Measurements from ENCODE around the gene TBX15.

Gene TBX15

DNA sequence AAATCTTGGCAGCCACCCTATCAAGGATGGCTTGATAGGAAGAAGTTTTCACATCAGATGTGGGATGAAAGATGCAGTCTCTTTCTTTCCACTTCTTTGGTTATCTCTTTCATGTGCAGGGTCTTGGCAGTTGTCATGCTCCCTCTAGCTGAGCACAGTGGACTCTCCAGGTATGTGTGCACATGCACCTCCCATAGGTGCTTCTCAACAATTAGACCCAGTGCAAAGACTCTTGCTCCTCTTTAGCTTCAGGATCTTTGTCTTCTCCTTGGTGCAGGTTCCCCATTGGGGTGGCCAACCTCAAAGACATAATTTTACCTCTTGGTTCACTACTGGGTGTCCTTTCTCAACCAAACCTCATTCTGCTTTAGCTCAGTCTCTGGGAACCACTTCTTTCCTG lies 80.7 kb downstream of the TBX15 start:
- no peak for ATAC-seq
- TF ChIP-seq RARB (CRISPR knock-in tag; IDR thresholded peaks at IDR 0.05) = no peak
- TF ChIP-seq ZC3H10 (CRISPR knock-in tag; IDR thresholded peaks at IDR 0.05) = no peak
- TF ChIP-seq, protein P1, sequence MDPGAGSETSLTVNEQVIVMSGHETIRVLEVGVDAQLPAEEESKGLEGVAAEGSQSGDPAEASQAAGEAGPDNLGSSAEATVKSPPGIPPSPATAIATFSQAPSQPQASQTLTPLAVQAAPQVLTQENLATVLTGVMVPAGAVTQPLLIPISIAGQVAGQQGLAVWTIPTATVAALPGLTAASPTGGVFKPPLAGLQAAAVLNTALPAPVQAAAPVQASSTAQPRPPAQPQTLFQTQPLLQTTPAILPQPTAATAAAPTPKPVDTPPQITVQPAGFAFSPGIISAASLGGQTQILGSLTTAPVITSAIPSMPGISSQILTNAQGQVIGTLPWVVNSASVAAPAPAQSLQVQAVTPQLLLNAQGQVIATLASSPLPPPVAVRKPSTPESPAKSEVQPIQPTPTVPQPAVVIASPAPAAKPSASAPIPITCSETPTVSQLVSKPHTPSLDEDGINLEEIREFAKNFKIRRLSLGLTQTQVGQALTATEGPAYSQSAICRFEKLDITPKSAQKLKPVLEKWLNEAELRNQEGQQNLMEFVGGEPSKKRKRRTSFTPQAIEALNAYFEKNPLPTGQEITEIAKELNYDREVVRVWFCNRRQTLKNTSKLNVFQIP (CRISPR knock-in tag; IDR thresholded peaks at IDR 0.05; ENCODE audit: borderline replicate concordance, low read depth) = no peak

DNA sequence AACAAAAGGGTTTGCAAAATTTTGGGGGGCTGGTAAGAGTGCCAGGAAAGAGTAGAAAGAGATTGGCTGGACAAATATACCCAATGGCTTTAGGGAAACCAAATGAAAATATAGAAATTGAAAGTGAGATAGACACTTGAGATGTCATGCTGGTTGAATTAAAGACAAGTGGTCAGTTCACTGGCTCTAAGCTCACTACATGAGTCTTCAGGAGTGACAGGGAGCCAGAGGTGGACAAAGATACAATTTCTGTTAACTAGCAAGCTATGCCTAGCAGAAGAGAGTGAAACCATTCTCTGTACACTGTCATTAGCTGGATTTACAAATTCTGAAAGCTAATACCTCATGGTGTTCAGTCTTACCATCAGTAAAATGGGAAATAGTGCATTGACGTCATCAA lies 82.5 kb downstream of the TBX15 start:
- ATAC-seq = no peak
- TF ChIP-seq, protein P2, sequence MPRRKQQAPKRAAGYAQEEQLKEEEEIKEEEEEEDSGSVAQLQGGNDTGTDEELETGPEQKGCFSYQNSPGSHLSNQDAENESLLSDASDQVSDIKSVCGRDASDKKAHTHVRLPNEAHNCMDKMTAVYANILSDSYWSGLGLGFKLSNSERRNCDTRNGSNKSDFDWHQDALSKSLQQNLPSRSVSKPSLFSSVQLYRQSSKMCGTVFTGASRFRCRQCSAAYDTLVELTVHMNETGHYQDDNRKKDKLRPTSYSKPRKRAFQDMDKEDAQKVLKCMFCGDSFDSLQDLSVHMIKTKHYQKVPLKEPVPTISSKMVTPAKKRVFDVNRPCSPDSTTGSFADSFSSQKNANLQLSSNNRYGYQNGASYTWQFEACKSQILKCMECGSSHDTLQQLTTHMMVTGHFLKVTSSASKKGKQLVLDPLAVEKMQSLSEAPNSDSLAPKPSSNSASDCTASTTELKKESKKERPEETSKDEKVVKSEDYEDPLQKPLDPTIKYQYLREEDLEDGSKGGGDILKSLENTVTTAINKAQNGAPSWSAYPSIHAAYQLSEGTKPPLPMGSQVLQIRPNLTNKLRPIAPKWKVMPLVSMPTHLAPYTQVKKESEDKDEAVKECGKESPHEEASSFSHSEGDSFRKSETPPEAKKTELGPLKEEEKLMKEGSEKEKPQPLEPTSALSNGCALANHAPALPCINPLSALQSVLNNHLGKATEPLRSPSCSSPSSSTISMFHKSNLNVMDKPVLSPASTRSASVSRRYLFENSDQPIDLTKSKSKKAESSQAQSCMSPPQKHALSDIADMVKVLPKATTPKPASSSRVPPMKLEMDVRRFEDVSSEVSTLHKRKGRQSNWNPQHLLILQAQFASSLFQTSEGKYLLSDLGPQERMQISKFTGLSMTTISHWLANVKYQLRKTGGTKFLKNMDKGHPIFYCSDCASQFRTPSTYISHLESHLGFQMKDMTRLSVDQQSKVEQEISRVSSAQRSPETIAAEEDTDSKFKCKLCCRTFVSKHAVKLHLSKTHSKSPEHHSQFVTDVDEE (CRISPR knock-in tag; IDR thresholded peaks at IDR 0.05) = no peak
- TF ChIP-seq ZNF8 (CRISPR knock-in tag; IDR thresholded peaks at IDR 0.05) = no peak
- no peak for TF ChIP-seq PPARA (CRISPR knock-in tag; IDR thresholded peaks at IDR 0.05; ENCODE audit: borderline replicate concordance)
- TF ChIP-seq, protein P3, sequence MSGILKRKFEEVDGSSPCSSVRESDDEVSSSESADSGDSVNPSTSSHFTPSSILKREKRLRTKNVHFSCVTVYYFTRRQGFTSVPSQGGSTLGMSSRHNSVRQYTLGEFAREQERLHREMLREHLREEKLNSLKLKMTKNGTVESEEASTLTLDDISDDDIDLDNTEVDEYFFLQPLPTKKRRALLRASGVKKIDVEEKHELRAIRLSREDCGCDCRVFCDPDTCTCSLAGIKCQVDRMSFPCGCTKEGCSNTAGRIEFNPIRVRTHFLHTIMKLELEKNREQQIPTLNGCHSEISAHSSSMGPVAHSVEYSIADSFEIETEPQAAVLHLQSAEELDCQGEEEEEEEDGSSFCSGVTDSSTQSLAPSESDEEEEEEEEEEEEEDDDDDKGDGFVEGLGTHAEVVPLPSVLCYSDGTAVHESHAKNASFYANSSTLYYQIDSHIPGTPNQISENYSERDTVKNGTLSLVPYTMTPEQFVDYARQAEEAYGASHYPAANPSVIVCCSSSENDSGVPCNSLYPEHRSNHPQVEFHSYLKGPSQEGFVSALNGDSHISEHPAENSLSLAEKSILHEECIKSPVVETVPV (CRISPR knock-in tag; IDR thresholded peaks at IDR 0.05) = no peak
- no peak for TF ChIP-seq OSR1 (CRISPR knock-in tag; IDR thresholded peaks at IDR 0.05)
- TF ChIP-seq CSDC2 (CRISPR knock-in tag; IDR thresholded peaks at IDR 0.05) = no peak
- TF ChIP-seq TCF4 (CRISPR knock-in tag; IDR thresholded peaks at IDR 0.05; ENCODE audit: borderline replicate concordance) = no peak
- TF ChIP-seq, protein P1 (CRISPR knock-in tag; IDR thresholded peaks at IDR 0.05; ENCODE audit: borderline replicate concordance, low read depth) = no peak
- TF ChIP-seq ZNF70 (CRISPR knock-in tag; IDR thresholded peaks at IDR 0.05) = no peak
- TF ChIP-seq ZNF565 (CRISPR knock-in tag; conservative IDR thresholded peaks at IDR 0.05; ENCODE audit: low read depth) = no peak
- TF ChIP-seq, protein P4, sequence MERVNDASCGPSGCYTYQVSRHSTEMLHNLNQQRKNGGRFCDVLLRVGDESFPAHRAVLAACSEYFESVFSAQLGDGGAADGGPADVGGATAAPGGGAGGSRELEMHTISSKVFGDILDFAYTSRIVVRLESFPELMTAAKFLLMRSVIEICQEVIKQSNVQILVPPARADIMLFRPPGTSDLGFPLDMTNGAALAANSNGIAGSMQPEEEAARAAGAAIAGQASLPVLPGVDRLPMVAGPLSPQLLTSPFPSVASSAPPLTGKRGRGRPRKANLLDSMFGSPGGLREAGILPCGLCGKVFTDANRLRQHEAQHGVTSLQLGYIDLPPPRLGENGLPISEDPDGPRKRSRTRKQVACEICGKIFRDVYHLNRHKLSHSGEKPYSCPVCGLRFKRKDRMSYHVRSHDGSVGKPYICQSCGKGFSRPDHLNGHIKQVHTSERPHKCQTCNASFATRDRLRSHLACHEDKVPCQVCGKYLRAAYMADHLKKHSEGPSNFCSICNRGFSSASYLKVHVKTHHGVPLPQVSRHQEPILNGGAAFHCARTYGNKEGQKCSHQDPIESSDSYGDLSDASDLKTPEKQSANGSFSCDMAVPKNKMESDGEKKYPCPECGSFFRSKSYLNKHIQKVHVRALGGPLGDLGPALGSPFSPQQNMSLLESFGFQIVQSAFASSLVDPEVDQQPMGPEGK (CRISPR knock-in tag; IDR thresholded peaks at IDR 0.05; ENCODE audit: borderline replicate concordance) = no peak
- TF ChIP-seq ARNTL (CRISPR knock-in tag; IDR thresholded peaks at IDR 0.05; ENCODE audit: borderline replicate concordance, low read depth) = no peak
- no peak for TF ChIP-seq ZFP30 (CRISPR knock-in tag; IDR thresholded peaks at IDR 0.05)
- TF ChIP-seq RARB (CRISPR knock-in tag; IDR thresholded peaks at IDR 0.05) = no peak

DNA sequence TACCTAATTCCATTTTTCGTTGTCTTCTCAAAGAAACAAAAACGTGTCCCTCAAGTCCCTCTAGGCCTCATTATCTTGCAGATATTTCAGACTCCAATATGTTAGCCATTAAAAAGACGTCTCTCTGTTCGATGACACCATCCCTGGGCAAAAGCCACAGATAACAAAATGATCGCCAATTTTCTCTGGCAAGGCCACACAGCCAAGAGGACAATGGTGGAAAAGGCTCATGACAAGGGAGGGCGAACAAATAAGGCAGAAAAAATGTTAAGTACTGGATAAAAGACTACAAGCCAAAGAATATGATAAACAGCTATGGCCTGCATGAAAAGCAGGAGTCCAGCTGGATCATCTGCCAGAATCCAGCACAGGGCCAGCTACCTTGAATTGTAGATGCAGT lies 82.9 kb downstream of the TBX15 start:
- no peak for TF ChIP-seq ARNTL (CRISPR knock-in tag; IDR thresholded peaks at IDR 0.05; ENCODE audit: borderline replicate concordance, low read depth)
- TF ChIP-seq, protein P1 (CRISPR knock-in tag; IDR thresholded peaks at IDR 0.05; ENCODE audit: borderline replicate concordance, low read depth) = no peak
- no peak for TF ChIP-seq ZNF565 (CRISPR knock-in tag; conservative IDR thresholded peaks at IDR 0.05; ENCODE audit: low read depth)
- no peak for ATAC-seq

DNA sequence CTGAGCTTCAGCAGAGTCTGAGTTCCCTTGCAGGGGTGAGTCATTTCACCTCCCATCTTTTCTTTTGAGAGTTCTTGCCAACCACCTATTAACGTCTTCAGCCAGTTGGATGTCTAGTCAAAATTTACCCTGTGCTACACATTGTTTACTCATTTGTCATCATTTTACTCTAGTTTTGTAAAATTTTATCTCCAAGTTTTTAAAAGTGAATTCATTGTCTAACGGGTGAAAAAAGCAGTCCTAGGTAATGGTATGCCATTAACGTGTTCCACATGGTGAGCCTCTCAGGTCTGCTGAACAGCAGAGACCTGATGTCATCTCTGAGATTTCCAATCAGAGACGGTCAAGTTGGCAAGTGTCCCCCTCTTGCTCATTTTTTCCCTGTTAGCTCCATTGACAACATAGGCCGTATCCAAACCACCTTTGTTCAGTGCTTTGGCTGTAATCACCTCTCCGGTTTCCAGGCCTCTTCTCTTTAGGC lies 85.4 kb downstream of the TBX15 start:
- ATAC-seq = no peak
- TF ChIP-seq GLIS3 (CRISPR knock-in tag; IDR thresholded peaks at IDR 0.05) (no peak), PPARA (CRISPR knock-in tag; IDR thresholded peaks at IDR 0.05; ENCODE audit: borderline replicate concordance) (no peak), ZC3H10 (CRISPR knock-in tag; IDR thresholded peaks at IDR 0.05) (no peak), ZFP3 (CRISPR knock-in tag; IDR thresholded peaks at IDR 0.05) (no peak)
- TF ChIP-seq, protein P4 (CRISPR knock-in tag; IDR thresholded peaks at IDR 0.05; ENCODE audit: borderline replicate concordance) = no peak
- TF ChIP-seq, protein P2 (CRISPR knock-in tag; IDR thresholded peaks at IDR 0.05) = no peak
